Activated T-helper 2 cell treated with anti-CD3 and anti-CD28 coated beads, Interferon-gamma antibody, Interleukin-2, Interleukin-4, amounts not matched to agents 10 μg/mL and 5 μg/mL and 100 μg/mL, durations not matched to agents 14 hours and 24 hours and 36 hours (primary cell): ENCODE measurements around the gene SLC3A2. TPM values are rescaled to one million over a fixed set of nuclear protein-coding genes. Genes with fewer than 3 reads are reported as not detected.
"Not testable (repeated sequence)": the region's sequence is repeated elsewhere in the genome, so short reads cannot be mapped to it uniquely, and the experiment has no call there.

ENCODE experiments used
- DNase-seq: peaks from one replicate; pipeline ENCODE4 v3.0.0; 2021; ENCODE audit warnings: low spot score
- H3K27ac Mint-ChIP-seq: one replicate; pipeline ENCODE4 v1.8.0; 2021; ENCODE audit warnings: mixed read lengths
- H3K27me3 Mint-ChIP-seq: one replicate; pipeline ENCODE4 v1.8.0; 2021; ENCODE audit warnings: low read depth, mixed read lengths
- H3K36me3 Mint-ChIP-seq: one replicate; pipeline ENCODE4 v1.8.0; 2021; ENCODE audit warnings: low read depth, mixed read lengths
- H3K4me1 Mint-ChIP-seq: one replicate; pipeline ENCODE4 v1.8.0; 2021; ENCODE audit warnings: low read depth, mixed read lengths
- H3K4me3 Mint-ChIP-seq: one replicate; pipeline ENCODE4 v1.8.0; 2021; ENCODE audit warnings: low read depth, mild to moderate bottlenecking, moderate library complexity, mixed read lengths
- H3K9me3 Mint-ChIP-seq: one replicate; pipeline ENCODE4 v1.8.0; 2021; ENCODE audit warnings: mixed read lengths
- intact Hi-C: fragments of 100-400 bp; cut with micrococcal nuclease; formaldehyde crosslinking; loops from one replicate; pipeline ENCODE4 v1.15.1; 2023
- total RNA-seq: library from RNA; stranded (reverse); gene quantifications from 2 replicates; pipeline ENCODE4 v1.2.3, GENCODE V29; 2022

Gene SLC3A2
- total RNA-seq, 1 donor from 2014 or later, result 286 TPM

DNA sequence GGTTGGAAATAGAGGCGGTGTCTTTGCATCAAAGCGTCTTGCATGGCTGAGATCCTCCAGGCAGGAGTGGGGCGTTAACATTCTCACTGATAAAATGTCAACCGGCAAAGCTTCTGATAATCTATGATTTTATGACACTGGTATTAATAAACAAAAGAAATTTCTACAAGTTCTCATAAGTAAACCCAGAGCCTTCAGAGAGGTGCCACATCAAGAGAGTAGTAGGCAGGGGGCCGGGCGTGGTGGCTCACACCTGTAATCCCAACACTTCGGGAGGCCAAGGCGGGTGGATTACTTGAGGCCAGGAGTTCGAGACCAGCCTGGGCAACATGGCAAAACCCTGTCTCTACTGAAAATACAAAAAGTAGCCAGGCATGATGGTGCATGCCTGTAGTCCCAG lies 37.8 kb upstream of the SLC3A2 start:
- H3K4me1 Mint-ChIP-seq, H3K27me3 Mint-ChIP-seq, H3K9me3 Mint-ChIP-seq, H3K27ac Mint-ChIP-seq, H3K4me3 Mint-ChIP-seq, DNase-seq, H3K36me3 Mint-ChIP-seq: not testable (repeated sequence)
- intact Hi-C loops, result loop anchor here (1.0 to 5.0 kb wide), 2 partner anchors 8 to 241 kb away; partner anchors contain the start of gene MTA2

GRCh38 chr11:62843466-62843865 lies 37.2 kb upstream of the SLC3A2 start:
- Mint-ChIP-seq H3K27ac (no peak overlapping the region), H3K36me3 (peaks cover 7% of the 10 kb centered on the region), H3K27me3 (no peaks in the 10 kb centered on the region), H3K4me1 (peaks cover 10% of the 10 kb centered on the region), H3K4me3 (no peak overlapping the region), H3K9me3 (no peaks in the 10 kb centered on the region)
- intact Hi-C loops, result loop anchor here (5.0 kb wide), 1 partner anchor 241 kb away; the partner anchor contains the start of gene MTA2
- DNase-seq, result no peak

DNA sequence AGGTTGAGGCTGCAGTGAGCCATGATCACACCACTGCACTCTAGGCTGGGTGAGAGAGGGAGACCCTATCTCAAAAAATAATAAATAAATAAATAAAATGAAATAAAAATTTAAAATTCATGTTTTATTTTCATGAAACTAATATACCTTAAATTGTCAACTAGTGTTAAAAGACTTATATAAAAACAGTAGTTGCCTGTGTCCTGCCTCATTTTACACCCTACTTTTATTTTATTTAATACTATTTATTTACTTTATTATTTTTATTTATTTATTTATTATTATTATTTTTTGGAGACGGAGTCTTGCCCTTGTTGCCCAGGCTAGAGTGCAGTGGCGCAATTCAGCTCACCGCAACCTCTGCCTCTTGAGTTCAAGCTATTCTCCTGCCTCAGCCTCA lies 36.5 kb upstream of the SLC3A2 start:
- H3K27ac Mint-ChIP-seq, result no peak overlapping the region
- peaks cover 8% of the 10 kb centered on the region for H3K4me1 Mint-ChIP-seq
- no peak overlapping the region for H3K4me3 Mint-ChIP-seq
- intact Hi-C loops, result loop anchor here (5.0 kb wide), 1 partner anchor 242 kb away; the partner anchor contains the start of gene MTA2
- H3K27me3 Mint-ChIP-seq, result no peaks in the 10 kb centered on the region
- H3K36me3 Mint-ChIP-seq, result peaks cover 5% of the 10 kb centered on the region
- H3K9me3 Mint-ChIP-seq, result no peaks in the 10 kb centered on the region
- DNase-seq, result no peak

GRCh38 chr11:62846177-62846576 lies 34.5 kb upstream of the SLC3A2 start:
- Mint-ChIP-seq H3K27ac (no peak overlapping the region), H3K27me3 (no peaks in the 10 kb centered on the region), H3K4me3 (no peak overlapping the region), H3K36me3 (peaks cover 3% of the 10 kb centered on the region), H3K4me1 (no peaks in the 10 kb centered on the region), H3K9me3 (no peaks in the 10 kb centered on the region)
- no peak for DNase-seq
- intact Hi-C loops, result no loop called here

GRCh38 chr11:62847767-62848314 lies 32.9 kb upstream of the SLC3A2 start:
- H3K27ac Mint-ChIP-seq, result no peak overlapping the region
- intact Hi-C loops, result no loop called here
- H3K9me3 Mint-ChIP-seq, result no peaks in the 10 kb centered on the region
- peaks cover 17% of the 10 kb centered on the region for H3K36me3 Mint-ChIP-seq
- H3K4me3 Mint-ChIP-seq, result no peak overlapping the region
- H3K4me1 Mint-ChIP-seq, result peaks cover 9% of the 10 kb centered on the region
- no peaks in the 10 kb centered on the region for H3K27me3 Mint-ChIP-seq
- no peak for DNase-seq

- intact Hi-C loops, result loop anchor here (1.0 to 10.0 kb wide), 3 partner anchors 9 to 296 kb away; partner anchors contain the start of genes LBHD1 and UQCC3
These were observed 29.5 kb upstream of the SLC3A2 start for GRCh38 chr11:62850911-62851806.

GRCh38 chr11:62851807-62852522 lies 28.7 kb upstream of the SLC3A2 start:
- Mint-ChIP-seq H3K4me1 (peaks cover 23% of the 10 kb centered on the region), H3K36me3 (peaks cover 47% of the 10 kb centered on the region), H3K9me3 (no peaks in the 10 kb centered on the region), H3K27me3 (no peaks in the 10 kb centered on the region), H3K27ac (peak overlapping the region; percentile 57), H3K4me3 (peak overlapping the region; percentile 38)
- intact Hi-C loops, result loop anchor here (1.0 to 10.0 kb wide), 3 partner anchors 10 to 297 kb away; partner anchors contain the start of genes LBHD1 and UQCC3
- no peak for DNase-seq

More at GRCh38 chr11:62850911-62851806, 29.5 kb upstream of the SLC3A2 start:
- H3K4me3 Mint-ChIP-seq, result peak overlapping the region; percentile 38
- H3K9me3 Mint-ChIP-seq, result no peaks in the 10 kb centered on the region
- H3K36me3 Mint-ChIP-seq, result peaks cover 47% of the 10 kb centered on the region
- peak overlapping the region; percentile 57 for H3K27ac Mint-ChIP-seq
- H3K27me3 Mint-ChIP-seq, result no peaks in the 10 kb centered on the region
- H3K4me1 Mint-ChIP-seq, result peaks cover 23% of the 10 kb centered on the region
- no peak for DNase-seq

DNA sequence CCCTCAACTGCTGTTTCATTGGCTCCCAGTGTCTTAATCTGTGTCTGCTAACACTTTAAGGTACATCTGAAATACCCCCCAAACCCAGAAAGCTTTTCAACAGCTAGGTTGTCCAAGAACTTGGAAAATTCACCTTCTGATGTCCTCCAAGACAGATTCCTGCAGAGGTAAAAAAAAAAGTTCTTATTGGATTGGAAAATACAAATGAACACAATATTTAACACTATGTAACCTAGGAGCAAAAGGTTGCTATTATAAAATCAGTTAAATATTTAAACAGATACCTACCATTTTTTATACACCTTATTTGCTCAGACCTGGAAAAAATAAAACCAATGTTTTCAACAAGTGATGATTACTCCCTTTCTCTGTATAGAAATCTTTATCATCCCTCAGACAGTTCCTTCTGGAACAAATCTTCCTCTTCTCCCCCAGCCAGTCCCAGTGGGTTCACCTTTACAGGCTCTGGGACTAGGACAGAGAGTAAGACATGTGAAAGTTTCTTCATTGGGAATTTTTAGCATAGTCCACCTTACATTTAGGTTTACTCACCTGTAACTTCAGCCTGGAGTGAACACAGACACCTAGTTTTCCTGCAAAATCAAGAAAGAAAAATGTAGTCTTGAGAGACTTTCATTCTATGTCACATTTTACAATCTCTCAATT lies 28.0 kb upstream of the SLC3A2 start:
- peak overlapping the region; percentile 96 for H3K4me3 Mint-ChIP-seq
- peaks cover 49% of the 10 kb centered on the region for H3K36me3 Mint-ChIP-seq
- DNase-seq, result no peak
- H3K9me3 Mint-ChIP-seq, result no peaks in the 10 kb centered on the region
- H3K27ac Mint-ChIP-seq, result peak overlapping the region; percentile 96
- peaks cover 25% of the 10 kb centered on the region for H3K4me1 Mint-ChIP-seq
- H3K27me3 Mint-ChIP-seq, result no peaks in the 10 kb centered on the region
- intact Hi-C loops, result loop anchor here (5.0 to 10.0 kb wide), 2 partner anchors 180 to 298 kb away; partner anchors contain the start of genes LBHD1 and UQCC3

GRCh38 chr11:62853279-62853965 lies 27.3 kb upstream of the SLC3A2 start:
- no peak for DNase-seq
- Mint-ChIP-seq H3K4me3 (peak overlapping the region; percentile 96), H3K27ac (peak overlapping the region; percentile 96), H3K9me3 (no peaks in the 10 kb centered on the region), H3K36me3 (peaks cover 53% of the 10 kb centered on the region), H3K27me3 (no peaks in the 10 kb centered on the region), H3K4me1 (peaks cover 32% of the 10 kb centered on the region)
- intact Hi-C loops, result loop anchor here (5.0 to 10.0 kb wide), 2 partner anchors 181 to 299 kb away; partner anchors contain the start of genes LBHD1 and UQCC3

- H3K27ac Mint-ChIP-seq, result peak overlapping the region; percentile 96
- no peaks in the 10 kb centered on the region for H3K9me3 Mint-ChIP-seq
- no peak for DNase-seq
- peaks cover 34% of the 10 kb centered on the region for H3K4me1 Mint-ChIP-seq
- H3K36me3 Mint-ChIP-seq, result peaks cover 54% of the 10 kb centered on the region
- no peaks in the 10 kb centered on the region for H3K27me3 Mint-ChIP-seq
- H3K4me3 Mint-ChIP-seq, result peak overlapping the region; percentile 96
- intact Hi-C loops, result loop anchor here (5.0 to 10.0 kb wide), 2 partner anchors 182 to 299 kb away; partner anchors contain the start of genes LBHD1 and UQCC3
These were observed 26.5 kb upstream of the SLC3A2 start for GRCh38 chr11:62854013-62854824.
